GM18520 (cell line): ENCODE measurements around the gene BRI3.
A peak's percentile ranks its signal among the peaks of the same experiment; 100 is the strongest.

ENCODE experiments used
- ATAC-seq: cut with Tn5 transposase; IDR thresholded peaks from one replicate; pipeline ENCODE4 v1.9.1; 2021; ENCODE audit not compliant: unreplicated experiment

The BRI3 gene

GRCh38 chr7:98252425-98253054, 28.9 kb upstream of the BRI3 start:
- no peak for ATAC-seq

GRCh38 chr7:98254516-98254915, 27.0 kb upstream of the BRI3 start:
- ATAC-seq = no peak

- ATAC-seq = no peak
Measured at GRCh38 chr7:98254951-98255610, 26.4 kb upstream of the BRI3 start.

GRCh38 chr7:98256431-98256830, 25.1 kb upstream of the BRI3 start:
- no peak for ATAC-seq

- ATAC-seq = no peak
Measured at GRCh38 chr7:98257701-98258100, 23.8 kb upstream of the BRI3 start.

- no peak for ATAC-seq
Measured at GRCh38 chr7:98265841-98266271, 15.6 kb upstream of the BRI3 start.

GRCh38 chr7:98266840-98267239, 14.6 kb upstream of the BRI3 start:
- no peak for ATAC-seq

- no peak for ATAC-seq
Measured at GRCh38 chr7:98267303-98267702, 14.2 kb upstream of the BRI3 start.

GRCh38 chr7:98276241-98276761, 5.2 kb upstream of the BRI3 start:
- no peak for ATAC-seq

GRCh38 chr7:98278408-98278807, 3.1 kb upstream of the BRI3 start:
- ATAC-seq = no peak

GRCh38 chr7:98278936-98279335, 2.5 kb upstream of the BRI3 start:
- ATAC-seq = no peak

GRCh38 chr7:98280296-98280695, 1.2 kb upstream of the BRI3 start:
- no peak for ATAC-seq

GRCh38 chr7:98281757-98282606, 496 bp downstream of the BRI3 start:
- ATAC-seq = peak; percentile 30

GRCh38 chr7:98282703-98283102, 1.2 kb downstream of the BRI3 start:
- ATAC-seq = no peak

- no peak for ATAC-seq
Measured at GRCh38 chr7:98283127-98283886, 1.8 kb downstream of the BRI3 start.

- ATAC-seq = no peak
Measured at GRCh38 chr7:98283887-98284222, 2.4 kb downstream of the BRI3 start.

GRCh38 chr7:98284335-98285036, 3.0 kb downstream of the BRI3 start:
- ATAC-seq = no peak

- no peak for ATAC-seq
Measured at GRCh38 chr7:98285157-98286092, 3.9 kb downstream of the BRI3 start.

- ATAC-seq = no peak
Measured at GRCh38 chr7:98286093-98286539, 4.6 kb downstream of the BRI3 start.
